IPS-18a (cell line): ENCODE data around the gene AGPAT2.
"Not testable (repeated sequence)": the region's sequence is repeated elsewhere in the genome, so short reads cannot be mapped to it uniquely, and the experiment has no call there.

Experiments used
- H3K27ac ChIP-seq: one replicate; pipeline ENCODE4 v1.5.1; 2013; ENCODE audit warnings: low read length
- H3K27me3 ChIP-seq: one replicate; pipeline ENCODE4 v1.6.1; 2013; ENCODE audit warnings: mild to moderate bottlenecking, low read length; ENCODE audit not compliant: control insufficient read depth, insufficient read depth
- H3K36me3 ChIP-seq: one replicate; pipeline ENCODE4 v1.6.1; 2013; ENCODE audit warnings: low read depth, low read length; ENCODE audit not compliant: control insufficient read depth
- H3K4me1 ChIP-seq: one replicate; pipeline ENCODE4 v1.6.1; 2013; ENCODE audit warnings: low read depth, low read length; ENCODE audit not compliant: control insufficient read depth
- H3K4me3 ChIP-seq: one replicate; pipeline ENCODE4 v1.5.1; 2013; ENCODE audit warnings: low read length
- H3K9ac ChIP-seq: one replicate; pipeline ENCODE4 v1.6.1; 2013; ENCODE audit warnings: mild to moderate bottlenecking, low read length, moderate library complexity
- H3K9me3 ChIP-seq: one replicate; pipeline ENCODE4 v1.6.1; 2013; ENCODE audit warnings: low read depth, low read length; ENCODE audit not compliant: control insufficient read depth

Gene AGPAT2

GRCh38 chr9:136640171-136641111 is 46.8 kb downstream of the AGPAT2 start:
- H3K27ac ChIP-seq, result no peak overlapping the region
- no peaks in the 10 kb centered on the region for H3K4me1 ChIP-seq
- H3K4me3 ChIP-seq, result no peak overlapping the region
- no peak overlapping the region for H3K9ac ChIP-seq
- H3K36me3 ChIP-seq, result no peaks in the 10 kb centered on the region
- H3K9me3 ChIP-seq, result no peaks in the 10 kb centered on the region
- peaks cover 12% of the 10 kb centered on the region for H3K27me3 ChIP-seq

GRCh38 chr9:136634904-136635303 is 52.4 kb downstream of the AGPAT2 start:
- Histone ChIP-seq H3K4me1 (no peaks in the 10 kb centered on the region), H3K9me3 (no peaks in the 10 kb centered on the region), H3K9ac (no peak overlapping the region), H3K36me3 (no peaks in the 10 kb centered on the region), H3K27ac (no peak overlapping the region), H3K27me3 (no peaks in the 10 kb centered on the region), H3K4me3 (no peak overlapping the region)

DNA sequence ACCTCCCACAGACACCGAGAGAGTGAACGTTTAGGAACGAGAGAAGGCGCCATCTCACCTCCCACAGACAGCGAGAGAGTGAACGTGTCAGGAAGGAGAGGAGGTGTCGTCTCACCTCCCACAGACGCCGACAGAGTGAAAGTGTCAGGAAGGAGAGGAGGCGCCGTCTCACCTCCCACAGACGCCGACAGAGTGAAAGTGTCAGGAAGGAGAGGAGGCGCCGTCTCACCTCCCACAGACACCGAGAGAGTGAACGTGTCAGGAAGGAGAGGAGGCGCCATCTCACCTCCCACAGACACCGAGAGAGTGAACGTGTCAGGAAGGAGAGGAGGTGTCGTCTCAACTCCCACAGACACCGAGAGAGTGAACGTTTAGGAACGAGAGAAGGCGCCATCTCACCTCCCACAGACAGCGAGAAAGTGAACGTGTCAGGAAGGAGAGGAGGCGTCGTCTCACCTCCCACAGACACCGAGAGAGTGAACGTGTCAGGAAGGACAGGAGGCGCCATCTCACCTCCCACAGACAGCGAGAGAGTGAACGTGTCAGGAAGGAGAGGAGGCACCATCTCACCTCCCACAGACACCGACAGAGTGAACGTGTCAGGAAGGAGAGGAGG is 54.7 kb downstream of the AGPAT2 start:
- not testable (repeated sequence) for H3K9me3 ChIP-seq, H3K4me1 ChIP-seq, H3K36me3 ChIP-seq, H3K27ac ChIP-seq, H3K9ac ChIP-seq, H3K27me3 ChIP-seq, H3K4me3 ChIP-seq

DNA sequence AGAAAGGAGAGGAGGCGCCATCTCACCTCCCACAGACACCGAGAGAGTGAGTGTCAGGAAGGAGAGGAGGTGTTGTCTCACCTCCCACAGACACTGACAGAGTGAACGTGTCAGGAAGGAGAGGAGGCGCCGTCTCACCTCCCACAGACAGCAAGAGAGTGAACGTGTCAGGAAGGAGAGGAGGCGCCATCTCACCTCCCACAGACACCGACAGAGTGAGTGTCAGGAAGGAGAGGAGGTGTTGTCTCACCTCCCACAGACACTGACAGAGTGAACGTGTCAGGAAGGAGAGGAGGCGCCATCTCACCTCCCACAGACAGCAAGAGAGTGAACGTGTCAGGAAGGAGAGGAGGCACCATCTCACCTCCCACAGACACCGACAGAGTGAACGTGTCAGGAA is 55.2 kb downstream of the AGPAT2 start:
- H3K27me3 ChIP-seq, H3K36me3 ChIP-seq, H3K9ac ChIP-seq, H3K4me1 ChIP-seq, H3K27ac ChIP-seq, H3K4me3 ChIP-seq, H3K9me3 ChIP-seq: not testable (repeated sequence)

DNA sequence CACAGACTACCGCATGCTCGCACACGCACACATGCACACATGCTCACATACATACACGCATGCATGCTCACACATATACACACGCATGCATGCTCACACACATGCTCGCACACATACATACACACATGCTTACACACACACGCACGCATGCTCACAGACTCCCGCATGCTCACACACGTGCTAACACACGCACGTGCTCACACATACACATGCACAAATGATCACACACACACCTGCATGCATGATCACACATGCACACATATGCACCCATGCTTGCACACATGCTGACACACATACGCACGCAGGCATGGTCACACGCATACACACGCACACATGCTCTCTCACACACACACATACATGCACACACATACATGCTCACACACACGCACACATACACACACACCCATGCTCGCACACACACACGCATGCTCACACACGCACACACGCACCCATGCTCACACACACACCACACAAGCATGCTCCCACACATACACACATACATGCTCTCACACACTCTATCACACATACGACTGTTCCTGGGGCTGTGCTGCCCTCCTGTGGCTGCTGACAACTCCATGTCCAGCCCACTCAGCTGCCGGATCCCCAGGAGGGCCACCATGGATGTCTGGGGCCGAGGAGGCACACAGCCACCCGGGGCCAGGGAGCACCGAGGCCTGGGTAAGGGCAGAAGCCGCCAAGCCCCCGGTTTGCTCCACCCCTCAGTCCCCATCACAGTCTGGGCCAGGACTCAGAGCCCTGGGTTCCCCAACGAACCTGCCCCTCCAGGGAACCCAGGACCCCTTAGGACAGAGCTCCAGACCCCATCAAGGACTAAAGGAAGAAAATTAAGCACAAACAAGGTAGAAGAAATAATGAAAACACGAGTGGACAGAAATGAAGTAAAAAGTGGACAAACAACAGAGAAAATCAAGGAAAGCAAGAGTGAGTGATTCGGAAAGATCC is 55.9 kb downstream of the AGPAT2 start:
- H3K4me3 ChIP-seq, result no peak overlapping the region
- no peaks in the 10 kb centered on the region for H3K36me3 ChIP-seq
- no peak overlapping the region for H3K9ac ChIP-seq
- H3K27me3 ChIP-seq, result no peaks in the 10 kb centered on the region
- H3K9me3 ChIP-seq, result no peaks in the 10 kb centered on the region
- no peaks in the 10 kb centered on the region for H3K4me1 ChIP-seq
- H3K27ac ChIP-seq, result no peak overlapping the region

- Histone ChIP-seq H3K36me3 (no peaks in the 10 kb centered on the region), H3K27ac (no peak overlapping the region), H3K4me1 (no peaks in the 10 kb centered on the region), H3K27me3 (no peaks in the 10 kb centered on the region), H3K4me3 (no peak overlapping the region), H3K9me3 (no peaks in the 10 kb centered on the region), H3K9ac (no peak overlapping the region)
These were observed 56.6 kb downstream of the AGPAT2 start for GRCh38 chr9:136630662-136630992.

DNA sequence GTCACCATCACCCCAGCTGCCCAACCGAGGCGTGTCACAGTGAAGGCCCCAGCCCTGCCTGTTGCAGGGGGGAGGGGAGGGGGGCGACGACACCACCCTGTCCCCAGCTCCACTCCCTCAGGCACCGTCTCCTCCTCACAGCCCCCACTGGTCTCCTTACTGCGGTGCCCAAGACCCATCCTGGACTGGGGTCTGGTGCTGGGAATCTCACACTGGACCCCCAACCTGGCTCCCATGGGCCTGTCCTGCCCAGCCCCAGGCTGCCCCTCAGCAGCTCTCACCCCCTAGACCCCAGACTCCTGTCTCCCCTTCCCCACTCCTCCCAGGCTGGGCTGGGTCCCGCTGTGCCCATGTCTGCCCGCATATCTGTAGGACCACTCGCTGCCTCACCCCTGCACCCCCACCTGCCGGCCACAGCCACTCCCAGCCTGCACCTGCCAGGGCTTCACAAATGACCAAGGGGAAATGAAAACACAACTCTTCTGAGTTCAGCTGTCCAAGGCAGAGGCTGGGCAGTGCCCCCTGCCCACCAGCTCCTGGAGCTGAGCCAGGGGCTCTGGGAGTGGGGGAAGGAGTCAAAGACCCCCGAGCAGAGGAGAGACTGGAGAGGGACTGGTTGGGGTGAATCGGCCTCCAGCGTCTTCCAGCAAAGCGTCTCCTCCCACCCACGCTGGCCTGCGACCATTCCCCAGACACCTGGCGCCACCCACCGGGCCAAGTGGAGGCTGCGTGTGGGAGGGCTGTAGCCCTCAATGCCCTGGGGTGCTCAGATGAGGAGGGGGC is 57.2 kb downstream of the AGPAT2 start:
- Histone ChIP-seq H3K4me3 (no peak overlapping the region), H3K36me3 (no peaks in the 10 kb centered on the region), H3K27me3 (no peaks in the 10 kb centered on the region), H3K27ac (no peak overlapping the region), H3K9ac (no peak overlapping the region), H3K9me3 (no peaks in the 10 kb centered on the region), H3K4me1 (no peaks in the 10 kb centered on the region)

GRCh38 chr9:136629001-136629878 is 58.0 kb downstream of the AGPAT2 start:
- Histone ChIP-seq H3K4me1 (no peaks in the 10 kb centered on the region), H3K4me3 (no peak overlapping the region), H3K27ac (no peak overlapping the region), H3K9ac (no peak overlapping the region), H3K27me3 (no peaks in the 10 kb centered on the region), H3K9me3 (no peaks in the 10 kb centered on the region), H3K36me3 (no peaks in the 10 kb centered on the region)

GRCh38 chr9:136628268-136628667 is 59.0 kb downstream of the AGPAT2 start:
- Histone ChIP-seq H3K4me1 (no peaks in the 10 kb centered on the region), H3K9ac (no peak overlapping the region), H3K4me3 (no peak overlapping the region), H3K36me3 (no peaks in the 10 kb centered on the region), H3K9me3 (no peaks in the 10 kb centered on the region), H3K27me3 (no peaks in the 10 kb centered on the region), H3K27ac (no peak overlapping the region)

DNA sequence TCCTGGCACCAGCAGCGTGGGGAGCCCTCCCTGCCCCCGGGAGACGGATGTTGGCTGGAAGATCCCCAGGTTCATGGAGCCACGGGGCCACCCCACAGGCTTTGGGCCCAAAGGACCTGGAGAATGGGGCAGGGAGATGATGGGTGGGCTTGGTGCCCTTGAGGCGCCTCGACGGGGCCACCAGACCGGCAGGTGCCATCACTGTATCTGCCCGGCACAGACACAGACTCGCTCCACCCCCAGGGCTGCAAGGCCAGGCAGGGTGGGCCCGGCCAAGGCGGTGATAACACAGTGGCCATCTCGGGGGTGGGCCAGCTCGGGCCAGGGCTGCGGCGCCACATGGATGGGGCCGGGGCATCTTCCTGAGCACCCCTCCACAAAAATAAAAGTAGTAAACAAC is 59.6 kb downstream of the AGPAT2 start:
- H3K4me3 ChIP-seq, result no peak overlapping the region
- no peak overlapping the region for H3K9ac ChIP-seq
- H3K4me1 ChIP-seq, result no peaks in the 10 kb centered on the region
- H3K27me3 ChIP-seq, result no peaks in the 10 kb centered on the region
- H3K9me3 ChIP-seq, result no peaks in the 10 kb centered on the region
- H3K36me3 ChIP-seq, result no peaks in the 10 kb centered on the region
- no peak overlapping the region for H3K27ac ChIP-seq
